Sigmoid colon (tissue), 3 donors: ENCODE data around the gene SLC29A2.

Experiments
- CTCF ChIP-seq, 4 experiments: fragments of 450-650 bp in 3 of 4; fragments of 200-600 bp in 1 of 4; IDR thresholded peaks; one replicate each; pipeline ENCODE4 v1.5.1; 2016 to 2019; ENCODE audit warnings: antibody characterized with exemption in 4 of 4, mild to moderate bottlenecking in 3 of 4, moderate library complexity in 2 of 4
- POLR2A ChIP-seq, 2 donors: fragments of 450-650 bp; IDR thresholded peaks; one replicate each; pipeline ENCODE4 v1.6.1; 2016; ENCODE audit warnings: antibody characterized with exemption in 2 of 2, mild to moderate bottlenecking in 2 of 2, moderate library complexity in 2 of 2

GRCh38 chr11:66417000-66417399 is 45.4 kb upstream of the SLC29A2 start:
- TF ChIP-seq CTCF (IDR thresholded peaks at IDR 0.05) (no peak), POLR2A (IDR thresholded peaks at IDR 0.05) (no peak)
